Stimulated activated CD4-positive, alpha-beta T cell treated with anti-CD3 and anti-CD28 coated beads, Interleukin-15, amount 100 ng/mL, for 48 hours (primary cell): ENCODE data around the gene RPS6KA2.

Experiments used
- DNase-seq, 2 donors: peaks; one replicate each; pipeline ENCODE4 v3.0.0-alpha.2; 2020; ENCODE audit warnings: low read depth in 2 of 2

Gene RPS6KA2

GRCh38 chr6:166446567-166447065 lies 180.4 kb downstream of the RPS6KA2 start:
- no peak for DNase-seq

GRCh38 chr6:166446146-166446545 lies 180.9 kb downstream of the RPS6KA2 start:
- no peak for DNase-seq

DNA sequence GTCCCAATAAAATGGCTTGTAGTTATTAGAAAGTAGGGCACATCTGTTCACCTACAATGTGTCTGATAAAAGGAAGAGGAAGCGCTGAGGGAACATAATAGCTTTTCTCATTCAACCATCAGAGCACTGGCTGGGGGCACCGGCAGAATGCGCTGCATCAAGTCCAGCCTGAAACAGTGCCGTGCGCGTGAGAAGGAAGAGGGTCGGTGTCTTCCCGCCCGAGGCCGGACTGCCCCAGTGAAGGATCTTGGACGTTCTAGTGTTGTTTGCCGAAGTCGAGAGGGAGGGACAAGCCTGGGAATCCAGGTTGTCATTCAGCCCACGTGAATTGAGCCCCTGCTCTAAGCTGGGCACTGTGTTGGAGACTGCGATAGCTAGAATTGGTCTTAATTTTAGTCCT lies 182.6 kb downstream of the RPS6KA2 start:
- no peak for DNase-seq

GRCh38 chr6:166443166-166443565 lies 183.9 kb downstream of the RPS6KA2 start:
- no peak for DNase-seq

DNA sequence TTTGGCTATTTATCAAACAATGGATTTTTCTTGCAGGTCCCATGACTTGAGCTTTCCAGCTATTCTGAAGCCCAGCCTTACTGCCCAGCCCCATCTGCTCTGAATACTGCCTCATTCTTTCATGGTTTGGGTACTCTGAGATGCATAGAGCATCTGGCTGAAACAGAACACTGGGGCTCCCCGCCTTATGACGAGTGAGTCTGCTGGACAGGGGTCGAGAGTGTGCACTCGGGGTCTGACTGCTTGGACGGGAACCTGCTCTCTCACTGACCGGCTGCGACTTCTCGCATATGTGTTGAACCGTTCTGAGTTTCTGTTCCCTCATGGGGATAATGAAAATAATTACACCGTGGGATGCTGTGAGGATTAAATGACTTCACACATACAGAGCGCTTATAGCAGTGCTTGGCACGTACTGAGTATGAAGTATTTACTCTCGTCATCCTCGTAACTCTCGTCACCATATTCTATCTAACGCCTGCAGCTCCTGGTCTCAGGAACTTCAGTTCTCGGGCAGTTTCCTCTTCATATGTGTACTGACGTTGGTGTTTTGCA lies 184.8 kb downstream of the RPS6KA2 start:
- DNase-seq: no peak

- no peak for DNase-seq
Measured at GRCh38 chr6:166441325-166442078, 185.5 kb downstream of the RPS6KA2 start.

DNA sequence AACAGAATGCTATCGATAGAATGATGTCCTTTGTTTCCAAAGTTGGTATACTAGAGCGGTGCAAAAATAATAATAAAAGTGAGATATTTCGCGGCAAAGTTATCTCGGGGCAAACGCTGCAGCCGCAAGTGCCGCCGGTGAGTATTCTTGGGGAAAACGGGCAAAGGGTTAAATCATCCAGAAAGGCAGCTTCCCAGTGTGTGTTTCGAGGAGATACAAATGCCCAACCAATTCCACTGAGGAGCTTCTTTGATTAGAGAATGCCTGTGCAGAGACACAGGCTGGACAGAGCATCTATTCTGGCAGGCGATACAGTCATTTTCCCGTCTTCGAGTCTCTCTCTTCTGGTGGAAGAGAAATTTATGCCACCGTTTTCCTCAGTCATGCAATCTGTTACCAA lies 186.3 kb downstream of the RPS6KA2 start:
- DNase-seq: no peak

DNA sequence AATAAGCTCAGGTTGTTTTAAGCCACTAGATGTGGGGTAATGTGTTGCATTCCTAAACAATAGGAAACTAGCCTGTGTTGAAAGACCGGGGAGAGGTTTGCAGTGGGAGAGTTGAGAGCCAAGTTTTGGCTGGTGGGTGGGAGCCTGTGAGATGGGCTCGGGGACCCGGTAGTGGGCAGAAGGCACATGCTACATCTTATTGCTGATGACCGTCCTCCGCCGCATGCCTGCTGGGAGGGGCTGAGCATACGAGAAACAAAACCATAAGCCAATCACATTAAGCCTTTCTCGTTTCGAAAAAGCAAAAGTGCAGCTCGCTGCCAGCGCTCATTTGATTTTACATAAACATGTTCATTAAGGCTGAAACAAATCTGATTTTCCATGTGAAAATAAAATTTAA lies 186.9 kb downstream of the RPS6KA2 start:
- no peak for DNase-seq

- DNase-seq: no peak
Measured at GRCh38 chr6:166439366-166440091, 187.5 kb downstream of the RPS6KA2 start.

DNA sequence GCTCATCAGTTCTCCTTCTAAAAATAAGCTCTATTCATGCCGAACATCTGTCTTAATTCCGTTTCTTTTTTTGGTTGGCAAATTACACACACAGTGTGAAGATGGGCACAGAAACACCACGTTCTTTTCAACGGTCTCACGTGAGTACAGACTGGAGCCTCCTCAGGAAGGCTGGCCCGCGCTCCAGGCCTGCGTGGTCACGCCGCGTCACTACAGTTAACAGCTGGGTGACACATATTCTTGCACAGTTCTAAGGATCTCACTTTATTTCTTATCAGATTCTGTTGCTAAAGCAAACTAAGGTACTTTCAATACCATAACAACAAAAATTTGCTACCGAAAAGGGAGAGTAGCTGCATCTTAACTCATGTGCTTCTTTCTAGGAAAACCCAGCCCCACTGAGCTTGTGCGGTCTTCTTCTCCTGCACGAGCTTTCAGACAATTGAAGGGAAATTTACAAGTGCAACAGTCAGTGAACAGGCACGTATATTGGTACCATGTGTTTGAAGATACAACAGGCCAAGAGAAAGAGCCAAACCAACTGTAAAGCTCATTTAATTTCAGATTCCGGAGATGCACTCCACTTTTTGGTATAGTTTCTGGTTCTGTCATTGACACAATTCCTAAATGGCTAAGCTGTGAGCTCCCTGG lies 188.7 kb downstream of the RPS6KA2 start:
- DNase-seq: no peak

- no peak for DNase-seq
Measured at GRCh38 chr6:166437661-166438060, 189.4 kb downstream of the RPS6KA2 start.

DNA sequence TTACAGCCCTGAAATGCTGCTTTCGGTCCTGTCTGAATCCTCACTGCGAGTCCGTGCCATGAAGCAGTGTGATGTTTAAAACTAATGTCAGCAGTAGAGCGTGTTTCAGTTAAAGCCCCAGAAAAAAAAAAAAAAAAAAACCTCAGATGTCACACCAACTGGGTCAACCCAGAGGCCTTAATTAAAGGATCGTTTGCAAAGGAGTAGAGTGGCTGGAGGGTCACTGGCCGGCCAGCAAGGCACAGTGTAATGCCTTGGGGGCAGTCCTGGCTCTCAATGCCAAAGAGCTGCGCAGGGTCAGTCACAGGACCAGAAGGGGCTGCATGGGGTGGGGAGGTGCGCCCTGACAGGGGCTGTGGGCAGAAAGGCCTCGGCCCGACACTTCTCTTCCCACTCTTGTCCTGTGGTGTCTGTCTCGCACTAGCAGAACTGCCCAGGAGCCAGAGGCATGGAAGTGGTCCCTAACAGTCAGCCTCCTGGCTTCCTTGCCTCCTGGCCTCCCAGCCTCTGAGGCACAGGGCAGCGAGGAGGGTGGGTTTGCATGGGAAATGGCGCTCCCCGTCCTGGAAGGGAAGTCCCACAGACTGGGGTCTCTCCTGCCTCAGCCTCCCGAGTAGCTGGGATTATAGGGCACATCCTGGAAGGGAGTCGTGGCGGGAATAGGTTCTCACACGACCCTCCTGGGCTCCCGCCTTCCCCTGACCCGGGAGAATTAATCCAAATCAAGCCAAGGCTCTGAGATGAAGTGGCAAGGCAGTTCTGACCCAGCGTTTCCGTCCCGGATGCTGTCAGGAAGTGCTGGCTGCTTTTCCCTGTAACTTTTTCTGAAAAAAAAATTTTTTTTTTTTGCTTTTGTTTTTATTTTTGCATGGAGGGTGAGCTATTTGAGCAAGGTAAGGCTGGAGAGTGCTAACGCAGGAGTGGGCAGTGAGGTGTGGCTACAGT lies 190.6 kb downstream of the RPS6KA2 start:
- no peak for DNase-seq

GRCh38 chr6:166435574-166435973 lies 191.5 kb downstream of the RPS6KA2 start:
- DNase-seq: no peak

- DNase-seq: no peak
Measured at GRCh38 chr6:166434336-166434735, 192.7 kb downstream of the RPS6KA2 start.

DNA sequence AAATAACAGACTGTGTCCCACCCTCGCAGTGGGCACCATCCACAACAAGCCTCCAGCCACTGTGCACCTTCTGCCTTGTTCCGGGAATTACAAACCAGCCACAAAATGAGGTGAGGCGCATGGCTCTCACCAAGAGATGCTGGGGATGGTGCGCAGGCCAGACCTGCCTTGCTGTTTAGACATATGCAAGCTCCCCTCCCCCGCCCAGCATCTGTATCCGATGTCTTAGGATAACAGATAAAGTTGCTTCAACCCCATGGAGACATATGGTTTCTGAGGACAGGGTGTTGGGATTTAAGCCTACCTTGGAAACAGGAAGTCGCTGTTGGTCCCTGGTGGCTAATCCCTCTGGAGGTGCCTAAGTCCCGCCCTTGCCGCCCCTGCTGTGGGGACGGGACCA lies 194.0 kb downstream of the RPS6KA2 start:
- no peak for DNase-seq

GRCh38 chr6:166430269-166430668 lies 196.8 kb downstream of the RPS6KA2 start:
- no peak for DNase-seq

GRCh38 chr6:166424431-166424830 lies 202.6 kb downstream of the RPS6KA2 start:
- no peak for DNase-seq

DNA sequence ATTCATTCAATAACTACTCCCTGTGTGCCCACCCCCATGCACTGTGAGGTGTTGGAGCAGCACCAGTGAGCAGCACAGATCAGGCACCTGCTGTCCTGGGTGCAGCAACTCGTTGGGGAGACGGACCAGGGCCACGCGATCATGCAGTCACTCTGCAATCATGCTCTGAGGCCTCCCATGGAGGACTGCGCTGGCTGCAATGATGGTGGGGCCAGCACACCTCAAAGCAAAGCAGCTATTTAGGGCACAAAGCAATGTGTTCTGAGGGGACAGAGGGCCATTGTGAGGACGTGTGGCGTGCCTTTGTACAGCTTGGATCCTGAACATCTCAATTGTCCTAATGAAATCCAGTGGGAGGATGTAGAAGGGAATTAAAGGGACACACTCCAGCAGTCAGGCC lies 203.3 kb downstream of the RPS6KA2 start:
- DNase-seq: no peak

- no peak for DNase-seq
Measured at GRCh38 chr6:166423051-166423745, 203.9 kb downstream of the RPS6KA2 start.

DNA sequence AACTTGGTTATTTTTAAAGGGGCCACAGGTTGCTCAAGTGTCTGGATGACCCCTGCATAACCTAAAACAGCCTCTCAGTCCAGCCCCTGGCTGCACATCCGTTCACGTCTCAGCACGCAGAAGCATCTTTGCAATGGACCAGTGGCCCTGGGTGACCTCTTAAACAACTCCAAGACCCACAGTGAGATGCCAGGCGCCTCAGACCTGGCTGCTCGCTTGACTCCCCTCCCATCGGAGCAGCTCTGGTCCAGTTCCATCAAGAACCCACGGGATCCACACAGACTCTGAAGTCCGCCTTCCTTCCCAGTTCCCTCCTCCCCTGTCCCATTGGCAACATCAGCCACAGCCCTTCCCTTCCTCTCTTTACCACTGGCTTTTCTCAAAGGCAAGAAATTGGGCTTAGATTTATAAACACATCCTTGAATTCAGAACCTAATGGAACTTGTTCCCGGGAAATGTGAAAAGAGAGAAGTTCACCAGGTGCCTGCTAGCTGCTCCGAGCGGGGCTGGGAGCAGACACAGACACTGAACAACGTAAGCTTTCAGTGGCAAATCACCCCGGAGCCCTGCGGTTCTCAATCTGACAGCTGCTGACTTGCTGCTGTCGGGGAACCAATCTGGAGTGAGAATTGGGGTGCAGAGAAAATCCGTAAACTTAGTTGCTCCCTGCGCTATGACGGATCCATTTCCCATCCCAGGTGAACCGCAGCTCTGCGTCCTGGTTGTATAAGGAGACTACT lies 204.7 kb downstream of the RPS6KA2 start:
- no peak for DNase-seq
